ENCODE measurements around the gene ABCA8.

GRCh38 chr17:68820476-68820824 is 134.7 kb downstream of the ABCA8 start:
- TF ChIP-seq CTCF (conservative IDR thresholded peaks at IDR 0.05; ENCODE audit: low read depth in 2 of 2) (no peak), CREB1 (CRISPR knock-in tag; IDR thresholded peaks at IDR 0.05; ENCODE audit: low read depth) (no peak), POLR2AphosphoS5 (IDR thresholded peaks at IDR 0.05; ENCODE audit: low read depth) (no peak), EZH2 (IDR thresholded peaks at IDR 0.05; ENCODE audit: low read depth, unreplicated experiment) (no peak), NANOG (IDR thresholded peaks at IDR 0.05; ENCODE audit: borderline replicate concordance) (no peak), JUNB (IDR thresholded peaks at IDR 0.05; ENCODE audit: unreplicated experiment) (no peak), EZH2phosphoT487 (IDR thresholded peaks at IDR 0.05; ENCODE audit: unreplicated experiment) (no peak), ETS1 (IDR thresholded peaks at IDR 0.05) (no peak), REST (IDR thresholded peaks at IDR 0.05; ENCODE audit: unreplicated experiment) (no peak), ZNF462 (CRISPR knock-in tag; IDR thresholded peaks at IDR 0.05) (no peak)

Data from GM23338 (cell line).